Stimulated activated CD4-positive, alpha-beta T cell treated with anti-CD3 and anti-CD28 coated beads, TNF-alpha, amount 100 ng/mL, for 24 hours (primary cell): ENCODE measurements around the gene TFG.

Experiments
- DNase-seq, 3 experiments: peaks; one replicate each; pipeline ENCODE4 v3.0.0-alpha.2; 2020; ENCODE audit warnings: low read depth in 3 of 3

The TFG gene

GRCh38 chr3:100796556-100796955, 87.3 kb downstream of the TFG start:
- DNase-seq: no peak

DNA sequence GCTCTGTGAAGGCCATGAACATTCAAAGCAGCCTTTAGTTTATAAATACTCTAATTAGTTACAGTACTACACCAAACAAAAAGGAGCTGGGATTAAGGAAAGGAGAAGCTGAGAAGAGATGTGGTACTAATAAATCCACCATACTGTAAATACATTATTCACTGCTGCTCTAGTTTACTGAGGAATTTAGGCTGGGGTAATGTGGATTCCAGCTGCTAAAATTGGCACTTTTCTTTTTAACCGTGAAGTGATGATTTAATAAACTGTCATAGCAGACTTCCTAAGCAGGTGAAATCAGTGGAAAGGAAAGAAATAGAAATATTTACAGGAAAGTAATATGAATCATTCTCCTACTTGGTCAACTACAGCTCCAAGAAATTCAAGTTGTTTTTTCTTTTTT, 88.7 kb downstream of the TFG start:
- DNase-seq: no peak
